ENCODE data around the gene C9orf50.
"Not testable (repeated sequence)": the region's sequence is repeated elsewhere in the genome, so short reads cannot be mapped to it uniquely, and the experiment has no call there.

C9orf50 gene

DNA sequence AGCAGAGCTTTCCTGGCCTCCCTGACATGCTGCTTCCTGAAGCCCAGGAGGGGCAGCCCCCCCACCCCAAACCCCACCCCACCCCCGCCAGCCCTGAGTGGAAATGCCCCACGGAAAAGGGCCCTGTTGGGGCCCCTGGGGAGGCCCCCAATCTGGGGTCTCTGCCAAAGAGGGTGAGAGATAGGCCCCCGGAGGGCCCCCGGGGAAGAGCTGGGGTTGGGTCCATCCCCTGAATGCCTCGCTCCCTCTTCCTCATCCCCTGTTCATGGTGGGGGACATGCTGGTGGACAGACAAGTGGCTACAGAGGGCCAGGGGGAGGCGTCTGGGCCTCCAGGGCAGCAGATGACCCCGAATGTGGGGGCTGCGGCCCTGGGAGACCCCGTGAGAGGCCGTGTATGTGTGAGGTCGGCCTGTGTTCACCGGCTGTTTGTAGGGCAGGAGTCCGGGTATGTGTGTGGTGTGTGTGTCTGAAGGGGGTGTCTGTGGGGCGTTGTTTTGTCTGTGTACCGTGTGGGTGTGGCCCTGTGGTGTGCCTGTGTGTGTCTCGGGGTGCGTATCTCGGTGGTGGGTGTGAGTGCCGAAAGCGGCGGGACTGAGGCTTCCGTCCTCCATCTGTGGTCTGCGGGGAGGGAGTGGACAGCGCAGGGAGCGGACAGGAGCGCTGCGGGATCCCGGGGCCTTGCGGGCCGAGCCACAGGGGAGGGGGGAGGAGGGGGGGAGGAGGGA lies 11.3 kb downstream of the C9orf50 start:
- DNase-seq: peak; percentile 48

DNA sequence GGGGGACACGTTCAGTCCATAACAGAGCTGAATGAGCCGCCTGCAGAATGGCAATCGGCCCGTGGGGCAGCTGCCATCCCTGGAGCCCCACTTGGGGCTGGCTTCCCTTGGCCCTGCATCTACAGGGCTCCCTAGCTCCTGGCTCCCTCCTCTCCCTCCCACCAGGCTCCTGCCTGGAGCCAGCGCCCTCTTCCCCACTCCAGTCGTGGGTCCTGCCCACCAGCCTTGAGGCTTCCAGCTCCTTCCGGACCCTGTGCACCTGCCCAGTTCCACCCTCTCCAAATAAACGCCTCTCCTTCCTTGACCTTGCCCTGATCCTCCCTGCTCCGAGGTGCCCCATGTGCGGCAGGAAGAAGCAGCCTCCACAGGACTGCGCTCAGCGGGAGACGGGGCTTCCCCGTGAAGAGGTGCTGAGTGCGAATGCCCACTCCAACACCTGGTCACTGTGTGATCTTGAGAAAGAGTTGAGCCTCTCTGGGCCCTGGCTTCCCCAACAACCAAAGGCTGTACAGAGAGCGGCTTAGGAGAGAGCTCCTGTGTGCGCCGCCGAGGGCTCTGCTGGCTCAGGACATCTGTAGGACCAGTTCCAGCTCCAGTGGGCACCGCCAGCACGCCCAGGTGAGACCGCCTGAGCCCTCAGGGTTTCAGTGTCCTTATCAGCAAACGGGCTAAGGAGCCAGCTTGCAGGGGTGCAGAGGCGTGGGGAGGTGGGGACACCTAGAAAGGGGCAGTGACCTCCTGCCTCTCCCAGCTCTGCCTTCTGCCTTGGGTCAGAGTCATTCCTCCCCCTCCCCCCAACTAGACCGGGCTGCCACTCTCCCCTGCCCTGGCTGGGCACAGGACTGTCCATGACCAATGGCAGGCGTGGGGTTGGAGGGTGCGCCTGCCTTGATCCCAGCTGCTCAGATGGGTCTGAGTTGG lies 12.1 kb downstream of the C9orf50 start:
- no peak for DNase-seq

DNA sequence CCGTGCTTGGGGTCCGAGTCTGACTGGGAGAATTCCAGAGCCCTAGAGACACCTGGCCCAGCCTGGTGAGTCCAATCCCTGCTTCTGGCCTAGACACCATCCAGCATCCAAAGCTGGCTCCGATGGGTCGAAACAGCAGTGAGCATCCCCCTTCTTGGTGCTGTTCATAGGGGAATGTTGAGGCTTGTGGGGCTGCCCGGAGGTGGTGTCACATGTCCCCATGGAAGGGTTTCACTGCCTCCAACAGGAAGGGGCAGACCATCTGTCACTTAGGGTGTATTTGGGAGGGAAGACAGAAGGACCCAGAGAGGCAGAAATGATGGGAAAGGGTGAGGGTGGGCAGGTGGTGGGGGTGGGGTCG lies 13.9 kb downstream of the C9orf50 start:
- DNase-seq: peak; percentile 72

DNA sequence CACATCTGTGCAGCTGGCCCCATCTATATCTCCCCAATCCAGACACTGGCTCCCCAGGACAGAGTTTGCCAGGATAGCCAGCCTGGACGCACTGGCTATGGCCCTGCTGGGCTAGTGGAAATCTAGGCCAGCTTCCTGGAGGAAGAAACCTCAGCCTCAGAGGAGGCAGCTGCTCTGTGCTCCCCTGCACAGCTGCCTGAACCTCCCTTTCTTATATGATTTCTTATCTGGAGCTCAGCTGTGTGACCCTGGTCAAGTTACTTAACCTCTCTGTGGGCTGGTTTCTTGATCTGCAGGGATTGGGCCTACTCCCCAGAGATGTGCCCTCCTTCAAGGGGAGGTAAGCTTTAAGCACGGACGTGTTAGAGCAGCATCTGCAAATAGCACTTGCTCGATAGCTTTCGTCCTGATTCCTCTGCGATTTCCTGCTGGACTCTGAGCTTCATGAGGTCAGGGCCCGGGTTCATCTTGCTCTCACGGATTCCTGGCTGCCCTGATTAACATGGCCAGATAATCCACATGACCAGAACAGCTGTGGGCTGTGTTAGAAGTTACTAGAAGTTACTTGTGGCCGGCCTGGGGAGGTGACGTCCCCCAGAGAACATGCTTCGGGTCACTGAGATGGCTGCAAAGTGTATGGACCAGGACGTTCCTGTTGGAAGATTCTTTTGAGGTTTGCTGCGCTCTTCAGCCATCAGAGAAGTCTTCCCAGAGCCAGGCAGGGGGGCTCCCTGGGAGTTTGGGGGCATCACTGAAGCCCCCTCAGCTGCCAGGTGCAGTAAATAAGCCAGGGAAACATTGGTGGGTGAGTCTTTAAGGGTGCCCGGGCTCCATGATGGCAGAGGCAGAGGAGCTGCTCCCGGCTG lies 14.5 kb downstream of the C9orf50 start:
- no peak for DNase-seq

DNA sequence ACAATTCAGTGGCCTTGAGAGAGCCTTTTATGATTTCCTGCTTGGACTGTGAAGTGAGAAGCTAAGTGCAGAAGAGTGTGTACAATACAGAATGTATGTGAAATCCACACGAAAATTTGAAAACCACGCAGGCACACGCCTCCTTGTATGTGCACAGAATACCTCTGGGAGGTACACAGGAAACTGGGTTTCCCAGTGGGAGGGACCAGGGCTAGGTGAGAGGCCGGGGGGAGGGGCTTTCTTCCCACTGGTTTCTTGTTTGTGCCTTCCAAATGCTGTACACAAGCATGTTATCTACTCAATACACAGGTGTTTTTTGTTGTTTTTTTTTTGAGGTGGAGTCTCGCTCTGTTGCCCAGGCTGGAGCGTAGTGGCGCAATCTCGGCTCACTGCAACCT lies 16.1 kb downstream of the C9orf50 start:
- DNase-seq: peak; percentile 47

DNA sequence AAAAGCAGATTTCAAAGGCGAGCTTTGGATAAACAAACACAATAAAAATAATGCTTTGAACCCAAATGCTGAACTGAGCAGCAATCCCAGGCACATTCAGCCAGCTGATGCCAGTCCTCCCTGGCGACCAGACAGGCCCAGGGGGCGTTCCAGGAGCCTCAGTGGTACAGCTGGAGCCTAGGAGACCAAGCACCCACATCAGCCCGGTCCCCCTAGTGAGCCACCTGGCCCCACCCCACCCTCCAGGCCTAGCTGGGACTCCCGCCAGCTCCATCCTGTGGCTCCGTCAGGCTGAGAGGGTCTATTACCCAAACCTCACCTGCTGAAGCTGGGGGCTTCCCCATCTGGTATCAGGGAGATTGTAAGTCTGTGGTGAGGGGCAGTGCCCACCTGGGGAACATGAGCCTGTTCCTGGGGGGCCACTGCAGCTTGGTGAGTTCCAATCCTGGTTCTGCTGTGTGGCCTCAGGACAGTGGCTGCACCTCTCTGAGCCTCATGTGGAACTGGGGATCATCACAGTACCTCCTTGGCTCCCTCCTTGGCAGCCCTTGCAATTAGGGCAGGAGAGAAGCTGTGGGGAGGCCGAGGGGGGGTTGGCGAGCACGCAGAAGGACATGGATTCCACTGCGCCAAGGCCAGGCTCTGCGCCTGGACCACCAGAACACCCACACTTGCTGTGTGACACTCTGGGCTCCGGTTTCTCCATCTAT lies 16.7 kb downstream of the C9orf50 start:
- no peak for DNase-seq

DNA sequence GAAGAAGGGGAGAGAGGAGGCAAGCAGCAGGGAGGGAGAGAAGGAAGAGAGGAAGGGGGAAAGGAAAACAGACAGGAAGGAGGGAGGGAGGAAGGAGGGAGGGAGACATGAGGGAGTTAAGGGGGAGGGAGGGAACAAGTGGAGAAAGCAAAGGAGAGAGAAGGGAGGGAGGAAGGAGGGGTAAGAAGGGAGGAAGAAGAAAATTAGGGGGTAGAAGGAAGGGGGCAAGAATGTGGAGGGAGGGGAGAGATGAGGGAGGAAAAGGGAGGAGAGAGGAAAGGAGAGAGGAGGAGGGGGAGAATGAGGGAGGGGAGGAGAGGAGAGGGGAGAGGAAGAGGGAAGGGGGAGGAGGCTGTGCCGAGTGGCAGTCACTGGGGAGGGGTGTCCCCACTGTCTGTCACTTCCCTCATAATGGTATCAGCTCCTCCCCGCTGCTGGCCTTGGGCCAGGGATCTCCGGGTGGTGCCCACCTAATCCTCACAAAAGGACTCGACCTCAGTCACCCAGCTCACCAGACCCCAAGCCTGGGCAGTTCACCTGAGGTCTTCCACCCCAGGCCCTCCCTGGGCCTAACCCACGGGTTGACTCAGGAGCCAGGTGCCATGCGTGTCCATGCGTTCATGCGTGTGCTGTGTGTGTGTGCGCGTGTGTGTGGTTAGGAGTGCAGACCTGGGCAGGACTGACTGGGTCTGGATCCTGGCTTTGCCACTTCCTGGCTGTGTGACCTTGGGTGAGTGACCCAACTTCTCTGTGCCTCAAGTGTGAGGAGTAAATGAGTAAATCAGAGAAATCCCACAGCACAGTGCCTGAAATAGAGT lies 18.1 kb downstream of the C9orf50 start:
- peak; percentile 72 for DNase-seq

DNA sequence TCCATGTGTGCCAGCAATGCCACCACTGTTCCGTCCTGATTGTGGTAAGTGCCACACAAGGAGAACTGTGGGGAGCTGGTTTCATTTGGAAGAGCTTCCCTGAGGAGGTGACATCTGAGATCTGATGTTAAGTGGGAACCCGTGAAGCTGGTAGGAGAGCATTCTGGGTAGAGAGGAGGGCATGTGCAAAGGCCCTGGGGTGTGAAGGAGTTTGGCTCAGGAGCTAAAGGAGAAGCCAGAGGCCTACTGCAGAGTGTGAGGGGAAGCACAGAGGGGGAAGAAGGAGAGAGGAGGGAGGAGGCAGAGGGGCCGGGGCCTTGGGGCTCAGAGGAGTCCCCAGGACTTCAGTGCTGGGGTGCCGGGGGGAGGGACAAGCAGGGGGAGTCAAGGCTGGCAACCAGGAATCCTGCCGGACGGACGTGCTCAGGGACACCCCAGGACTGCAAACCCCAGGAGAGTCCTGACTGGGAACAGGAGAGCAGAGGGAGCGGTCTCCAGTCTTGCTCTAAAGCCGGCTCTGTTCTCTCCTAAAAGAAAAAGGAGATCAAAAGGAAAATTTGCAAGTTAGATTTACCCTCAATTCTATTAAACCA lies 19.7 kb downstream of the C9orf50 start:
- DNase-seq: no peak

DNA sequence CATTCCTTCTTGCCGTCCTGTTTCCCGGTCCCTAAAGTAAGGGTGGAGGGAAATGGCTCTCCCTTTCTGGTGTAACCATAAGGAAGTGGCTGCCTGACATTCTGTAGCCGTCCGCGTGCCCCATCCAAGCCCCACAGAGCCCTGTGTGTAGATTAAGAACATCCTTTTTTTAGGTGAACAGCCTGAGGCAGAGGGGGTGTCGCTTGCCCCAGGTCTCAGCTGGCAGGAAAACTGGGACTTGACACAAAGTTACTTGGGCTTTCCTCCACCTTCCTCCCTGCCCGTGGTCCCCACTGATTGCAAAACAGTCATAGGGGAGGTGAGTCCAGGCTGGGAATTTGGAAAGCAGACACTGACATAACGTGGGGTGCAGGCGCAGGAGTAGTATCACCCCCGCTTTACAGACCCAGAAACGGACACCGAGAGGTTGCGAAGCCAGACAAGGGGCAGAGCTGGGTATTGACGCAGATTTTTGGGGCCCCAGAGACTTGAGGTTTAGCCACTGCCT lies 22.8 kb downstream of the C9orf50 start:
- DNase-seq: no peak

DNA sequence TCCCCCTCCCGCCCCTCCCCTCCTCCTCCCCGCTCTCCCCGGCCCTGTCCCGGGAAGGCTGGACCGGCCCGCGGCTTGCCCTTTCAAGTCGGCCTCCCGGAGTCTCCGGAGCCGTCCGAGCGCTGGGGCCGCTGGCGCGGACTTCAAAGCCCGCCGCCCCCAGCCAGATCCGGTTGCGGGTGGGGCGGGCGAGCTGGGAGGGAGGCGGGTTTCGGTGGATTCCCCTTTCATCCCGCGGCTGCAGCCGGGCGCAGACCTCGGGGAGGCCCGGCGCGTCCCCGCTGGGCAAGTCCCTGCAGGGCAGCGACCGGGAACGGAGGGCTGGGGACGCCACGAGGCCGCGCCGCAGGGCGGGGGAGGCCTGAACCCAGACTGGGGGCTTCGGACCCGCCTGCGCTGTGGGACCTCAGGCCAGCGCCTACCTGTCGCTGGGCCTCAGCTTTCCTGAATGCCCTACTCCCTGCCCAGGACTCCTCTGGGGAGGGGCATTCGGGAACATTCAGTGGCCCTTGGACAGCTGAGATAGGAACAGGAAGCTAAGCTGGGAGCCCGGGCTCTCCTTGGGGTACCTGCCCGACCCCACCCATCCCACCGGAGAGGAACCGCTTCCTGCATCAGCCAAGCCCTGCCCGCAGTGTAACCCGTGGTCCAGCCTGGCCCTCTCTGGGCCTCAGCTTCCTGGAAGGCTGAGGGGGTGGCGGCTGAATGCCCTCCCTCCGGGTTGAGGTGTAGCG lies 23.4 kb downstream of the C9orf50 start:
- no peak for DNase-seq

DNA sequence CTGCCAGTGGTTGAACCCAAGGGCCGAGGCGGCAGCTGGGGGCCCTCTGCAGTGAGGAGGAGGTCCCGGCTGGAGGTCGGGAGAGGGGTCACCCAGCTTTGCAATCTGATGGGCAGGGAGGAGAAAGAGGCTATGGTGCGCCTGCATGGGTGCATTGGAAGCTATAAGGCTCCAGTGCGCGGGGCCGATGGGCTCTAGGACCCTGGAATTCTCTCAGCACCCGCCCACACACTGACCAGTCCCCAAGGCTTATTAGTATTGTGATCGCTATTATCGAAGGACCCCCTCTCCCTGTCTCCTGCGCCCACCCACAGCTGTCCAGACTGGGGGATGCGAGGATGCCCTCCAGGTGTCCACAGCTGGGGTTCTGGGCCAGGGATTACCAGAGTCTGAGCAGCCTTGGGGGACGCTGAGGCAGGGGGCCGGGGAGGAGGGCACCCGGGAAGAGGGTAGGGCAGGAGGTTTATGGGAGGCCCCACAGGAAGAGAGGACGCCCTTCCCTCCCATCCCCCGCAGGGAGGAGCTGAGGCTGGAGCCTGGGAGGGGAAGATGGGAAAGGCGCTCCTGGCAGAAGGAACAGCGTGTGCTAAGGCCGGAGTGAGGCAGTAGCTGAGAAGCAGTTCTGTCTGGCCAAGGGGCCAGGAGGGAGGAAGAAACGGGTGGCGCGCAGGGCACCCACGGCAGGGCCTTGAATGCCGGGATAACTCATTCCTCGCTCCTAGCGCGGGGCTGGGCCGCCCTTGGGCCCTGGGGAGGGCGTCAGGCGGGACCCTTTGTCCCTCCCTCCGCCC lies 24.2 kb downstream of the C9orf50 start:
- no peak for DNase-seq

DNA sequence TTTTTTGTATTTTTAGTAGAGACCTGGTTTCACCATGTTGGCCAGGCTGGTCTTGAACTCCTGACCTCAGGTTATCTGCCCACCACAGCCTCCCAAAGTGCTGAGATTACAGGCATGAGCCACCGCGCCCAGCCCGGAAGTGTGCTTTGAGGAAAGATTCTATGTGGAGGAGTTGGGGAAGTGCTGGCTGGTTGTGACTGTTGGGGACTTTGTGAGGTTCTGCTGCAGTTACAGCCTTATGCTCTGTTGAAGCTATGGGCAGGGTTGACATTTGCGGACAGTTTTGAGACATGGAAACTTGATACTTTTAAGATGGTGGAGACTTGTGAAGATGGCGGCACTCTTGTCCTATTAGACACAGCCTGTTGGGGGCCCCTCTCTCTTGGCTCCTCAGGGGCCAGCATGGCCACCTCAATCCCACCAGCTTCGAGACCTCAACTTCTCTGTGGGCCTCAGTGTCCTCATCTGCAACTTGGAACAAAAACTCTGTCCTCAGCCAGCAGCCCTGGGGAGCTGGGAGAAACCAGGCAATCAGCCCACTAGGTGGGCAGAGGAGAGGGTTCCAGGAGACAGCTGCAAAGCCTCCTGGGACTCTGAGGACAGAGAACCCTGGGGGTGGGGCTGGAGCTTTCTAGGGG lies 24.9 kb downstream of the C9orf50 start:
- no peak for DNase-seq

DNA sequence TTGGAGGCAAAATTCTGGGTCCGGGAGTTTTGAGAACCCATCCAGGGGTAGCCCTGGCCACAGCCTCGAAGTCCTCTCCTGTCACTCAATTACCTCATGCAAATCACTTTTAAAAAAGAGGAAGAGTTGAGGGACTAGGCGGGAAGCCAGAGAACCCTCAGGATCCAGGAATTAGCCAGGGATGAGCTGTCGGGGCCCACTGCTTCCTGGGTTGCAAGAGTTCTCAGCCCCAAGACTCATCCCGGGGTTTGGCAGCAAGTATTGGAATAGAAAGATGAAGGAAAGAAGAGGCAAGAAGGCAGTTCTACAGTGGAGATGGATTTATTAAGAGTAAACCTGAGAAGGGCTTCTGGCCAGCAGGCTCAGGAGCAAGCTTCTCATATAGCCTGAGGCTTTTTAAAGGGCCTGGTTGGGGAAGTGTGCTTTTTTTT lies 25.6 kb downstream of the C9orf50 start:
- DNase-seq: peak; percentile 22

DNA sequence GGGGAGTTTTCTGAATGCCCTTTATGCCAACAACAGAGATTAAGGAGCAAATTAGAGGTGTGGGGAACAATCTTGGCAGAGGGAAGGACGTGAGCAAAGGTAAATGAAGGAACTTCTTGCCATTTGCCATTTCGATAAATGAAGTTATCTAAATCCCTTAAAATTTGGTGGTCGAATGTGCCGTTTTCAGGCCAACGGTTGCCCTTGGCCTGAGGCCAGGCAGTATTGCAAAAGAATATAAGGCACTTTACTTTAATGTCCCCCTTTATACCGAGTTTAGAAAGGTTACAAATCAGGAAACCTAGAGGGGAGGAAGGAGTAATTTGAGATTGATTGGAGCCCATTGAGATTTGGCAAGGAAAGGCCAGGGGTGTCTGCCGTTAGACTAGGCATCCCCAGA lies 26.3 kb downstream of the C9orf50 start:
- DNase-seq: no peak

DNA sequence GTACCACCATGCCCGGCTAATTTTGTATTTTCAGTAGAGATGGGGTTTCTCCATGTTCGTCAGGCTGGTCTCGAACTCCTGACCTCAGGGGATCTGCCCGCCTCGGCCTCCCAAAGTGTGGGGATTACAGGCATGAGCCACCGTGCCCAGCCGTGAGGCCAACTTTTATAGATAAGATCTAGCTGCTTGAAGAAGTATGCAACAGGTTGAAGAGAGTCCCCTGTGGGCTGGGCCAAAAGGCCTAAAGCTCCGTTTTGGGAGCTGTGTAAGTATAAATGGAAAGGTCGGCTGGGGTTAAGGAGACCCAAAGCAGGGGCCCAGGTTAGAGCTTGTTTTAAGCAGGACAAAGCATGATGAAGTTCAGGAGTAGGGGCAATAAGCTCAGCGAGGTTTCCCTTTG lies 28.1 kb downstream of the C9orf50 start:
- not testable (repeated sequence) for DNase-seq

DNA sequence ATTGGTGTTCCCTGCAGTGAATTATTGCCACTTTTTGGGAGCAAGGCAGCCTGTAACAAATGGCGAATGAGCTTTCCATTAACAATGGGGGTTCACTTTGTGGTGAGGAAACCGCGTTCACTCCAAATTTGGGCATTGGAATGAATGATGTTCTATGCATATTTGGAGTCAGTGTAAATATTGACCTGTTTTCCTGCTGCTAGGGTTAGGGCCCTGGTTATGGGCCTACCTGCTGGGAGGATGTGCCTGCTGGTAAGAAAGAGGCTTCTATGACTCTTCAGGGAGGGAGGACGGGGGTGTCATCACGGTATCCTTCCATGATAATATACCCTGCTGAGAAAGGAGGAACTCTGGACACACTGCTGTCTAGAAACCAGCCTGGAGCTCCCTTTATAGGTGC lies 29.0 kb downstream of the C9orf50 start:
- DNase-seq: peak; percentile 74

DNA sequence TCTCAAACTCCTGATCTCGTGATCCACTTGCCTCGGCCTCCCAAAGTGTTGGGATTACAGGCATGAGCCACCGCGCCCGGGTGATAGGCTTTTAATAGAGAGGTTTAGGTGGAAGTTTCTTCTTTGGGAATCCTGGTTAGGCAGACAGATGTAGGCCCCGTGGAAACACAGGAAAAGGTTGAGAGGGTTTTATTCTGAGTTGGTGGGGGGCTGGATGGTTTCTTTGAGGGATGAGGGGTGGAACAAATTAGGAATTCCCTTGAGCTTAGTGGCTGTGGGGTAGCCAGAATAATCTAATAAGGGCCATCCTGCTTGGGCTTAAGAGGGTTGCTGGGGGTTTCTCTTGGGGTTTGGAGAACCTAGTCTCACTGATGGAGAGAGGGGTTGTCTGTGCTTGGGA lies 30.4 kb downstream of the C9orf50 start:
- no peak for DNase-seq

DNA sequence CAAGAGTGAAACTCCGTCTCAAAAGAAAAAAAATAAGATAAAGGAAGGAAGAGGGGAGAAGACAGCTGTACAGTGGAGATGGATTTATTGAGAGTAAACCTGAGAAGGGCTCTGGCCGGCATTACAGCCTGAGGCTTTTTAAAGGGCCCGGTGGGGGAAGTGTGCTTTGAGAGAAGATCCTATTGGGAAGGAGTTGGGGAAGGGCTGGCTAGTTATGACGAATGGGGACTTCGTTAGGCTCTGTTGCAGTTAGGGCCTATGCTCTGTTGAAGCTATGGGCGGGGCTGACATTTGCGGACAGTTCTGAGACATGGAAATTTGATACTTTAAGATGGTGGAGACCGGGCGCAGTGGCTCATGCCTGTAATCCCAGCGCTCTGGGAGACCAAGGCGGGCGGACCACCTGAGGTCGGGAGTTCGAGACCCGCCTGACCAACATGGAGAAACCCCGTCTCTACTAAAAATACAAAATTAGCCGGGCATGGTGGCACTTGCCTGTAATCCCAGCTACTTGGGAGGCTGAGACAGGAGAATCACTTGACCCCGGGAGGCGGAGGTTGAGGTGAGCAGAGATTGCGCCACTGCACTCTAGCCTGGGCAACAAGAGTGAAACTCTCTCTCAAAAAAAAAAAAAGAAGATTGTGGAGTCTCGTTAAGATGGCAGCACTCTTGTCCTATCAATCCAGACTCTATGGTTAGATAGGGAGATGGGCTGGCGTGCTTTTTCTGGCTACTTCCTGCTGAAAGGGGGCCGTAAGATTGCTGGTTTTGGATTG lies 33.2 kb downstream of the C9orf50 start:
- peak; percentile 64 for DNase-seq

All from NCI-H69 (cell line).